Pulmonary artery endothelial cell (primary cell): ENCODE measurements around the gene LCN10. TPM values are rescaled to one million over a fixed set of nuclear protein-coding genes. Genes with fewer than 3 reads are reported as not detected.
"Not testable (repeated sequence)": the region's sequence is repeated elsewhere in the genome, so short reads cannot be mapped to it uniquely, and the experiment has no call there.

ENCODE experiments used
- DNase-seq: peaks from one replicate; pipeline ENCODE4 v3.0.0-alpha.2; 2011; ENCODE audit warnings: low read depth, low spot score
- total RNA-seq: library from RNA; depleted of rRNA; stranded (reverse); fragments of >200 nt; gene quantifications from 2 replicates; pipeline ENCODE4 v1.2.3, GENCODE V29; 2014

The LCN10 gene
- total RNA-seq, 1 donor from 2014 or later: under 0.01 TPM

DNA sequence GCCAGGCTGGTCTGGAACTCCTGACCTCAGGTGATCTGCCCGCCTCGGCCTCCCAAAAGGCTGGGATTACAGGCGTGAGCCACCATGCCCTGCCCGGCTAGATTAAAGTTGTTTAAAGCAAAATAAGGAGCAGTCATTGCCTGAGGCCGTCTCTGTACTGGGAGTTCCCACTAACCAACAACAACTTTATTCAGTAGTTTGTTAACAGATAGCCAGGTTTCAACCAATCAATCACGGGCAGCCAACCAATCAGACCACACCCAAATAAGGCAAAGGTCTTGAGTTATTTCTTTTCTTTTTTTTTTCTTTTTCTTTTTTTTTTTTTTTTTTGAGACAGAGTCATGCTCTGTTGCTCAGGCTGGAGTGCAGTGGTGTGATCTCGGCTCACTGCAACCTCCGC, 38.0 kb downstream of the LCN10 start:
- not testable (repeated sequence) for DNase-seq

DNA sequence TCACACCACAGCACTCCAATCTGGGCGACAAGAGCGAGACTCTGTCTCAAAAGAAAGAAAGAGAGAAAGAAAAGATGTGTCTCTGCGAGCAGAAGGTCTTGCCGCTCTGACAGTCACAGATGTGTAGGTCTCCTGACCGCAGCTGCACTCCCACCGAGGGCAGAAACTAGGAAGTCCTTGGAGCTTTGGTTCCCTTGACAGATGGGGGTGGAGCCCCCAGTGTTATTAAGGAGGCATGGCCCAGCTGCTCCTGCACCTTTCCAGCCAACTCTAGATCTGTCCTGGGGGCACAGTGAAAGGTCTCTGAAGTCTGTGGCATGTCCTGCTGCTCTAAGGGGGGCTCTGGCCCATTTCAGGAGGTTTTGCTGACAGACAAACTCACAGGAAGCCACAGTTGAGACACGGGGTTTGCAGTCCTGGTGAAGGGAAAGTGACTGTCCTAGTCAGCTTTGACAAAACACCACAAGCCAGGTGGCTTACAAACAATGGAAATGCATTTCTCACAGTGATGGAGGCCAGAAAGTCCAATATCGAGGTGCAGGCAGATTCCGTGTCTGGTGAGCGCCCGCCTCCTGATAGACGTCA, 39.4 kb downstream of the LCN10 start:
- no peak for DNase-seq

DNA sequence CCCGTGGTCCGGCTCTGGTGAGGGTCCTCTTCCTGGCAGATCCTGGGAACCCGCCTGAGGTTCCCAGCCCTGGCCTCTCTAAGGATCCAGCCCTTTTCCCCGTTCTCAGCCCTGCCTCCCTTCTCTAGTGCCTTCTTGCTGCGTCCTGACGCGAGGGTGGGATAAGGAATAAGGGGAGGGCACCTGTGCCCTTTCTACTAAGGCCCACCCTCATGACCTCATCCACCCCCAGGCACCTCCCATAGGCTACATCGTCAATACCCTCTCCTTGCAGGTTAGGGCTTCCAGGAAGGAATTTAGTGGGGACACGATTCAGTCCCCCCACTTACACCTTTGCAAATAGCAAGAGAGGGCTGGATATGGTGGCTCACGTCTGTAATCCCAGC, 41.1 kb downstream of the LCN10 start:
- no peak for DNase-seq

DNA sequence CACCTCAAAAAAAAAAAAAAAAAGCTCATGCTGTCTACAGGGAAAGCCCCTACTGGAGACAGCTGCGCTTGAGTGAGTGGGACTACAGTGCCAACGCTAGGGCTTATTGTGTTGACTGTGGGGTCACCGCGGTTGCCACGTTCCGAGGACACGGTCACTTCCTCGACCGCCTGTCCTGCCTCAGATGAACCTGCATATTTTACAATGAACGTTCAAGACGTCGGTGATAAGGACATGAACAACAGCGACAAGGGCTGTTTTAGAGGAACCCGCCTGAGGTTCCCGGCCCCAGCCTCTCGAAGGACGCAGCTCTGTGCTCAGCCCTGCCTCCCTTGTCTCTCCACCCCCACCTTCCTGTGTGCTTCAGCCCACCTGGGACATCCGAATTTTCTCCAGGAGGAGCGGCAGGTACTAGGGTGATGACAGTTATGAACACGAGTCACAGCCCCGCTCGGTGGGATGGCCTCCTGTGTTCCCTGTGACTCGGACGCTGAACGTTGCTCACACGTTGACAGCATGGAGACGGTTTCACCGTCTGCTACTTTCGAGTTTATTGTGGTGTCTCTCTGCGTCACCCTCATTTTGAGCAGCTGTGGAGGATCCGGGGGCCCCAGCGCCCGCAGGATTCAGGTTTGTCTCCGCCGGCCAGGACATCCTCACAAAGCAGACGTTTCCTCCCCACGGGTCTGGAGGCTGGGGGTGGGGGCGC, 41.6 kb downstream of the LCN10 start:
- no peak for DNase-seq

DNA sequence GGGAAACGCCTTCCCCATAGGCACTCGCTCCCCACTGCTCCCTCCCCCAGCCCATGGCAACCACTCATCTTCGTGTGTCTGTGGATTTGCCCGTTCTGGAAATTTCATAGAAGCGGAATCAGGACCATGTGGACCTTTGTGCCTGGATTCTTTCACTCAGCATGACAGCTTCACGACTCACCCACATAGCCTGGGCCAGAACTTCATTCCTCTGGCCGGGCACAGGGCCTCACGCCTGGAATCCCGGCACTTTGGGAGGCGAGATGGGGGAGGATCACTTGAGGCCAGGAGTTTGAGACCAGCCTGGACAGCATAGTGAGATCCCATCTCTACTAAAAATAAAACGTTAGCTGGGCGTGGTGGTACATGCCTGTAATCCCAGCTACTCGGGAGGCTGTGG, 42.4 kb downstream of the LCN10 start:
- no peak for DNase-seq

DNA sequence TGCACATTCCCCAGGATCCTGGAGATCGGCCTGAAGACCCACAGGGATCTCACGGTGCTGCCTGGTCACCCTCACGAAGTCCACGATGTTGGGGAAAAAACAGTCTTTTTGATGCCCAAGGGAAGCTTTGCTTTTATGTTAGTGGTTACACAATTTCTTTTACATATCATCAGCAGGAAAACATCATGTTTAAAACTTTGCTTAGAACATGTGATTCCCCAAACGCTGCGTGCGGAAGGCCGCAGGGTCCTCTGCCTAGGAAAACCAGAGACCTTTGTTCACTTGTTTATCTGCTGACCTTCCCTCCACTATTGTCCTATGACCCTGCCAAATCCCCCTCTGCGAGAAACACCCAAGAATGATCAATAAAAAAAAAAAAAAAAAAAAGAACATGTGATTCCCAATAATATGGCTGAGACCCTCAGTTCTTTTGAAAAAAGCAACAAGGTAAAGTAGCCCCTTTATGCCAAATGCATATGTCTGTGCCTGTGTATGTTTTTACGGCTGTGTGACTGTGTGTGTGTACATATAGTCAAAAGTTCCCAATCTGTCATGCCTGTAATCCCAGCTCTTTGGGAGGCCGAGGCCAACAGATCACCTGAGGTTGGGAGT, 44.0 kb downstream of the LCN10 start:
- DNase-seq: no peak

DNA sequence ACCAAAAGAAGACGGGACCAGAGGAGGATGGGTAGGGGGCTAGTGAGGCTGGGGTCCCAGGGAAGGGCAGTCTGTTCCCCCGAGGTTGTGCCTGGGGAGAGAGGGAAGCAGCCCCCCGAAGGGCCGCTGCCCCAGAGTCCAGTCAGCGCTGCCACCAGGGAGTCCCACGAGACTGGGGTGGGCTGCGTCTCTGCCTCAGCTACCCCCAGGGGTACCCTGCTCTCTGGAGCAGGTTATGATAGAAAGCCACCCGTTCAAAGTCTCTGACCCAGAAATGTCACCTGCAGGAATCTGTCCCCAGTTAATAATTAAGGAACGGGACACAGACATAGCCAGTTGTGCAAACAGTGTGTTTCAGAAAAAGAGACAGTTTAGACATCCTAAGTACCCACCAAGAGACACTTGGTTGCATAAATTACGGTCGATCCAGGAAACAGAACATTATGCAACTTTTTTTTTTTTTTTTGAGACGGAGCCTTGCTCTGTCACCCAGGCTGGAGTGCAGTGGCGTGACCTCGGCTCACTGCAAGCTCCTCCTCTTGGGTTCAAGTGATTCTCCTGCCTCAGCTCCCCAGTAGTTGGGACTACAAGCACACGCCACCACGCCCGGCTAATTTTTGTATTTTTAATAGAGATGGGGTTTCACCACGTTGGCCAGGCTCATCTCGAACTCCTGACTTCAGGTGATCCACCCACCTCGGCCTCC, 44.8 kb downstream of the LCN10 start:
- no peak for DNase-seq

DNA sequence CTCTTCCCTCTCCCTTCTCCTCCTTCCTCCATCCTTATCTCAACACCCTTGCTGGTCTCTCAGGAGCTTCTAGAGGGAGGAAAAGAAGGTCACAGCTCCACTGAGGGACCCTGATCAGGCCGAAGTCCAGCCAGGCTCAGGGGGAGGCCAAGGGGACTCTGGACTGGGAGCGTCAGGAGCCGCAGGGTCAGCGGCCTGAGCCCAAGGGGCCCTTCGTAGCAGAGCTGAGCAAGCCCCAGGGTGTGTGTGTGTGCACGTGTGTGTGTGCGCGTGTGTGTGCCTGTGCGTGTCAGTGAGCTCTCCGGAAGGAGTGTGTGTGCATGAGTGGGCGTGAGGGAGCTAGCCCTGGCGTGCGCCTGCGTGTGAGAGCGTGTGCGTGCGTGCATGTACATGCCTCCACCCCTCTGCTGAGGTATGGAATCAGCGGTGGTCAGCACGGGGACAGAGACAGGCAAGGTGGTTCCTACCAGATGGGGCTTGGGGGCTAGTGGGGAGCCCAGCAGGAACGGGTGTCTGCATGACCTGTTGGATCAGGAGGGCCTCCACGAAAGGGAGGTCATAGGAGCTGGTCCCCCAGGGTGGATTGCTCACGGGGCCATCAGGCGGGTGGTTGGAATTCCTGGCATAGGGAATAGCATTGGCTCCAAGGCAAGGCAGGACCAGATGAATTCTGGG, 45.5 kb downstream of the LCN10 start:
- DNase-seq: no peak

DNA sequence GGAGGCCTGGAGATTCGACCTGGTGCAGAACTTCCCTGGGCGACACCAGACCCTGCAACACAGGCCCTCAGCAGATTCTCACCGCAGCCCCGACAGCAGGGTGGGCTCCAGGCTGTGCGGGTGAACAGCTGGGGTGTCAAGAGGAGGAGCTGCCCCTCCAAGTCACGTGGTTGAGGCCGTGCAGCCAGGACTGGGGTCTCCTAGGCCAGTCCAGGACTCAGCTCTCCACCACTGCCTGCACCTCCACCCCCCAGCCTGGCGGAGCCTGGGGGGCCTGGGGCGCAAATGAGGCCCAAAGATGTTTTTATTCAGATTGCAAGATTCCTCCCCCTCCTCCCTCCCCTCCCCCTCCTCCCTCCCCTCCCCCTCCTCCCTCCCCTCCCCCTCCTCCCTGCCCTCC, 46.2 kb downstream of the LCN10 start:
- no peak for DNase-seq

DNA sequence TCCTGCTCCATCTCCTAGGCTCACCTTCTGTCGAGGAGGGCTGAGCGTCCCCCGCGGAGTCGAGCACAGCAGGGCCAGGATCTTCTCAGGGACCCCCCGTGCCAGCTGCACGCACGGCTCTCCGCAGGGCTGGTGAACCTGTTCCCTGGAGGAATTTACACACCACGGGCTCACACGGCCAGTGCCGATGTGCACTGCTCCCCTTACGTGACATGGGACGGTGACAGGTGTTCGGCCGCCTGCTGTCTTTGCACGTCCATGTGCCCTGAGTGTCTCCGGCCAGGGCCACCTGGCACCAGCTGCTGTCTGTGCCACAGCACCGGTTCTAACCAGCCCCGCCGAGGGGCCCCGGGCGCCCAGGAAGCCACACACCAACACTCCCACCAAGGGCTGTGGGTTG, 46.8 kb downstream of the LCN10 start:
- DNase-seq: no peak

DNA sequence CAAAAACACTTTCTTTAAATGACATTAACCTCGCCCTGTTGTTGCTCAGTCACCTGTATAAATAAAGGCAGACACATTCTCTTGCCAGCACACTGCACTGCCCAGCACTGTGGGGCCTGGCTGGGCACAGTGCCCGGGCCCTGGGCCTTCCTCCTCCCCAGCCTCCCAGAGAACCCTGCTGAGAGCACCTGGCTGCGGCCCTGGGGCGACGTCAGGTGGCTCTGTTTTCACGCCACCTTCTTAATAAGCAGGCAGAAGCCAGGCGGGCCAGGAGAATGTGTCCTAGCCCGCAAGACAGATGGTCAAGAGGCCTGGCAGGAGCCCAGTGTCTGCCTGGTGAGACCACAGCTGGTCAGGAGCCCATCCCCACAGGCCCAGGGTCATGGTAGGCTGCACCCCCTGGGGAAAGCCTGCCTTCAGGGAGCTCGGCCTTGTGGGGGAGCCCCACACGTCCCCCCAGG, 47.3 kb downstream of the LCN10 start:
- DNase-seq: no peak

DNA sequence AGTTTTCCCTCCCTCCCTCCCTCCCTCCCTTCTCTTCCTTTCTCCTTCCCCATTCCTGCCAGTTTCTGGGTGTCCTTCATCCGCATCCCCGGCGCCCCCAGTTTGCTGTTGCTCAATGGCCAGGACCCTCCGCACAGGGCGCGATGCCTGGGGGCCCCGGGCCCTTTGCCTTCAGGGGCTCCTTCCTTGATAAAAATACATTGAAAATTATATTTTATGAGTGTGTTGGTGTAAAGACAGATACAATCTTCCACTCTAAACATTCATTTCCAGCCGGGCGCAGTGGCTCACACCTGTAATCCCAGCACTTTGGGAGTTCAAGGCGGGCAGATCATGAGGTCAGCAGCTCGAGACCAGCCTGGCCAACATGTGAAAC, 47.9 kb downstream of the LCN10 start:
- no peak for DNase-seq

DNA sequence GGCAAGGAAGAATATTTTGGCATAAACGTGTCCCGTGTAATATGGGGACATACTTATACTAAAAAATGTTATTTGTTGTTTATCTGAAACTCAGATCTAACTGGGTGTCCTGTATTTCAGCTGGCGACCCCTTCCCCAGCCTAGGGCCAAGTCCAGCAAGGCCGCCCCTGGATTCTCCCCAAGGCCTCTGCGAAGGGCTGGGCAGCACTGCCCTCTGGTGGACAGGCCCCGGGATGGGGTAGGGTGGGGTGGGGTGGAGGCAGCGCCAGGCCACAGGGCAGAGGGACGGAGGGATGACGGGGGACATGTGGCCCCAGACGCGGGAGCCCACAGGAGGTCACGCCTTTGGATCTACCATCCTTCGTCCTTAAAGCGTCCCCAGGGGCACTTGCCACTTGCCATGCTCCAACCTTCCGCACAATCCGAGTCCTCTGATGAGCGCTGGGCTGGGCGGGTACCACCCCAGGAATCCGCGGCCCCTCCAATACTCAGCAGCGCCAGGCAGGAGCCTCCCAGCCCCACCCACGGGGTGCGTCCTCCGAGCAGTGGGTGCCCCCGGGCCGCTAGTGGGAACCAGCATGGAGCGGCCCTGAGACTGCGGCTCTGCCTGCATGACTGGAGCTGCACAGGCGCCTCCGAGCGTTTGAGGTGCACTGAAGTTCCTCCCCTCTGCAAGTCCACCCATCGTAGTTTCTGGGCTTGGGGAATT, 48.4 kb downstream of the LCN10 start:
- no peak for DNase-seq

DNA sequence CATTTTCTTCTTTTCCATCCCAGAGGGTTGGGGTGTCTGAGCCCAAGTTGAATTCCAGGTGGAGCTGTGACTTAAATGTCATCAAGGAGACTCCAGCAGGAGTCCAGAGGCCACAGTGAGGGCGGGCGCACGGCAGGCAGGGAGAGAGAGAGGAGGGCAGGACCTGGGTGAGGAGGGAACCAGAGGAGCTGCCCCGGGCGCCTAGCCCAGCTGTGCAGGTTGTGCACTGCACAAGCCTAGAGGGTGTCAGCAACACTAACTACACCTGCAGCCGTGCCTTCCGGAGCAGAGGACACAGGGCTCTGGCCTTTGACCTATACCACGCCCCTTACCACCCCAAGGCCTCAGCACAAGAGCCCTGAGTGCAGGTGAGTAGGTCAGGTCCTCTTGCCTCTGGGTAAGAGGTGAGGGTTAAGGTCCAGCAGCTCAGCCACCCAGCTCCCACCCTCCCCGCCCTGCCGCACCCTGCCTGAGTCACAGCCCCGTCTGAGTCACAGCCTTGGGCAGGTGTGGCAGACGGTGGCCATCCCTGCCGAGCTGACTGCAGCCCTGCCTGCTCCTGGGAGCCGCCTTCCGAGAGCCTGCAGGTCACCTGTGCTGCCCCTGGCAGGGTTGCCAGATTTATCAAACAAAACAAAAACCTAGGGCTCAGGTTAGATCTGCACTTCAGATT, 49.1 kb downstream of the LCN10 start:
- DNase-seq: no peak

DNA sequence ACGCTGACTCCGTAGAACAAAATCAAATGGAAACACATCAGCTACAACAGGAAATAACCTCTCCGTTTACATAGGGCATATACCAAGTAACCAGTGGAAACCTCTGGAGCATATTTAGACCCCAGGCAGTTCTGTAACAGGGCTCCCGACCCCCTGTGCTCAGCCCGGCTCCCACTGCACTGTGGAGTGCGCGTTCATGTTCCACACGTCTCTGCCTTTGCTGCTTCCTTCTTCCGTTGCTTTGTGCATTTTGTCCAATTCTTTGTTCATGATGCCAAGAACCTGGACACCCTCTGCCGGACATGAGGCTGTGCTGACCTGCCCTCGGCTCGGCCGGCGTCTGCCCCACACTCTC, 49.6 kb downstream of the LCN10 start:
- no peak for DNase-seq

DNA sequence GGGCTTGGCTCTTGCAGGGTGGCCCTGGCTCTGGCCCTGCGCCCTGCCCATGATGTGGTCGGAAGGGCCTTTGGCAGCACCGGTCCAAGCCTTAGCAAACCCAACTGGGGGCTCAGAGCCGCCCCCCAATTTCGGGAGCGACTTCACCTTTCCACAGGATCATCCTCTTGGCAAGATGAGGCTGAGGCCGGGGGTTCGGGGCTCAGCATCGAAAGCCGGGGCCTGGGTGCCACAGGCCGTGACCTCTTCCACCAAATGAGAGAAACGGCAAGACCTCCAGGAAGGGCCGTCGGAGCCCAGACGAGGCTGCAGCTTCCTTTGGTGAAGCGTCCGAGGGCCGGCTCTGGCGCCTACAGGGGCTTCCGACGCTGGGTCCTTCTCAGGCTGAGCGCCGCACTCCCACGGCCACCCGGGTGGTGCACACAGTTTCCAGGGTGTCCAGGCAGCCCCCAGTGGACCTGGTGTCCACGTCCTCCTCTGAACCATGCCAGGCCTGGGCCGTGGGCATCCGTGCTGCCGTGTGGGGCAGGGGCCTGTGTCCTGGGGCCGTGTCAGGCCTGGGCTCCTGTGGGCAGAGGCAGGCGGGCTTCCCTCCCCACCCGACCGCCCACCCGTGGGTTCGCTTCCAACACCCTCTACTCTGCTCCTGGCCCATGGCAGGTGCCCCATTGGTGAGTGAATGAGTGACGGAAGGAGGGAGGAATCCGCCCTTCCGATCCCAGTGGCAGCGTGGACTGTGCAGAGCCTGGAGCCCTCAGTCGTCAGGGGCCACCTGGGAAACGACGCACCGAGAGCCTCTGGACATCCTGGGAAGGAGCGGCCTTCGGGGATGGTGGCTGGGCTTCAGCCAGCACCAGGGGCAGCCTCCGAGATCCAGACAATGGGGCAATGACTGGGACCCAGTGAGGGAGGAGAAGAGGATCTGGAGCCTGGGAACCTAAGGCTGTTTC, 50.3 kb downstream of the LCN10 start:
- DNase-seq: no peak

DNA sequence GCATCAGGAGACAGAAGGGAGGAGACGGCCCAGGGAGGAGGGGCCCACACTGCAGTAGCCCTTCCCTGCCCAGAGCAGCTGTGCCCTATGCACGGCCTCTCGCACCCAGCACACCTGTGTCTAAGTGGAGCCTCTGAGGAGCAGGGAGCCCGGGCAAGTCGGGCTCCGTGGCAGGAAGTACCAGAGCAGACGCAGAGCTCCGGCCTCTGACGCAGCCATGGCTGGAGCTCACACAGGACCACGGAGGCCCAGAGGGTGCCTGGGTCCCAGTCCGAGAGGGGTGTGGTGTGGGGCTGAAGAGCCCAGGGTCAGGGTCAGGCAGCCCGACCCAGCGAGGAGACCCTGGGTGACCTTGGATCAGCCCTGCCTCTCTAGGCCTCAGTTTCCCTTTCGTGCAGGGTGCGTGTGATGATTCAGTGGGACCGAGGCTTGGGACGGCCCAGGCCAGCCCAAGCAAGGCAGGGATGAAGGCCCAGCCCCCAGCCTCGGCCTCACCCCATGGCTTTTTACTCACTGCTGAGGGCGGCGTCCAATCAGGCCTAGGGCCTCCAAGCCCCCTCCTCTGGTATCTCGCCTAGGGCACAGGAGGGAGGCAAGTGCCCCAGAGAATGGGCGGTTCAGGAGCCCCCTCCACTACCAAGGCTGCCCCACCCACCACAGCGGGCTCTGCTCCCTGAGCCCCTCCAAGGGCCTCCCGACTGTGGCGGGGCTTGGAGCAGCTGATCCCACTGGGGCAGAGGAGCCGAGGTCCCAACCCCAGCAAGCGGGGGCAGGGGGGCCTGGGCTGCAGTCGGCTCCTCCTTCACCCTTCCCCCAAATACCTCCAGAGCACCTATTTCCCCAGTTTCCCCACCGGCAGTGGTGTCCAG, 51.2 kb downstream of the LCN10 start:
- no peak for DNase-seq

DNA sequence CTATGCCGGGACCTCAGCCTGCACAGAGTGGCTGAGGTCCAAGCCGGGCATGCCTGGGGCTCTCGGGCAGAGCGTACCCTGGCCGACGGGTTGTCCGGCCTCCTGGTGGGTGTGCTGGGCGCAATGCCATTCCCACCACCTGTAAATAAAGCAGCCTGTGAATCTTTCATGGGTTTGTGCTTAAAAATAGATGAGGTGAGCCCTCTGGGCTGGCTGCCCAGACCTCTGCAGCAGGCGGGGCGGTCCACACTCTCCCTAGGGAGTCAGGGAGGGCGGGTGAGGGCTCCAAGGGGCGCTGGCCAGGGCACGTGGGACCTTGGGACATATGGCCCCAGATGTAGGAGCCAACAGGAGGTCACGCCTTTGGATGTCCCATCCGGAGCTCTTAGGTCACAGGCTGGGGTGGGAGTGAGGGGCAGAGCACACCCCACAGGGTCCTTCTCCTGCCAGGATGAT, 51.9 kb downstream of the LCN10 start:
- no peak for DNase-seq
